Karpas-422 (cell line): ENCODE measurements around the gene ASXL1. TPM values are rescaled to one million over a fixed set of nuclear protein-coding genes. Genes with fewer than 3 reads are reported as not detected.

Source experiments
- DNase-seq: peaks from one replicate; pipeline ENCODE4 v3.0.0-alpha.2; 2015
- H2AFZ ChIP-seq: fragments of 200-600 bp; sonication (generic); 2 replicates; pipeline ENCODE4 v1.6.1; 2014; ENCODE audit warnings: antibody characterized with exemption, low read length, mixed read lengths
- H3K27ac ChIP-seq: fragments of 200-600 bp; sonication (generic); 2 replicates; pipeline ENCODE4 v1.5.1; 2014; ENCODE audit warnings: mild to moderate bottlenecking, low read length, moderate library complexity
- H3K27me3 ChIP-seq: fragments of 200-600 bp; sonication (generic); 2 replicates; pipeline ENCODE4 v1.6.1; 2014; ENCODE audit warnings: low read length, mixed read lengths
- H3K36me3 ChIP-seq: fragments of 200-600 bp; sonication (generic); 2 replicates; pipeline ENCODE4 v1.6.1; 2014; ENCODE audit warnings: low read length, mixed read lengths; ENCODE audit not compliant: insufficient read depth
- H3K4me1 ChIP-seq: fragments of 200-600 bp; sonication (generic); 2 replicates; pipeline ENCODE4 v1.6.1; 2014; ENCODE audit warnings: mild to moderate bottlenecking, low read length, mixed read lengths
- H3K4me2 ChIP-seq: fragments of 200-600 bp; sonication (generic); 2 replicates; pipeline ENCODE4 v1.6.1; 2014; ENCODE audit warnings: low read length, low read depth, mild to moderate bottlenecking; ENCODE audit not compliant: poor library complexity, severe bottlenecking
- H3K4me3 ChIP-seq: fragments of 200-600 bp; sonication (generic); 2 replicates; pipeline ENCODE4 v1.5.1; 2014; ENCODE audit warnings: mild to moderate bottlenecking, antibody characterized with exemption, low read length, mixed read lengths
- H3K79me2 ChIP-seq: fragments of 200-600 bp; sonication (generic); 2 replicates; pipeline ENCODE4 v1.6.1; 2014; ENCODE audit warnings: mild to moderate bottlenecking, low read length, mixed read lengths
- H3K9ac ChIP-seq: fragments of 200-600 bp; sonication (generic); 2 replicates; pipeline ENCODE4 v1.6.0; 2014; ENCODE audit warnings: low read length
- H3K9me2 ChIP-seq: fragments of 200-600 bp; sonication (generic), shearing (Covaris generic); replicated peaks from 2 replicates; pipeline ENCODE4 v1.6.0; 2014; ENCODE audit warnings: mild to moderate bottlenecking, low read length, moderate library complexity; ENCODE audit not compliant: insufficient read depth
- H3K9me3 ChIP-seq: fragments of 300-700, 200-600 bp; sonication (generic); 2 replicates; pipeline ENCODE4 v1.6.1; 2014; ENCODE audit warnings: low read length, mixed read lengths
- H4K20me1 ChIP-seq: fragments of 200-600 bp; sonication (generic); 2 replicates; pipeline ENCODE4 v1.6.1; 2014; ENCODE audit warnings: mild to moderate bottlenecking, antibody characterized with exemption, low read length, low read depth; ENCODE audit not compliant: insufficient read depth
- total RNA-seq: library from RNA; depleted of rRNA; stranded (reverse); fragments of >200 nt; shearing (Covaris generic); gene quantifications from 2 replicates; pipeline ENCODE4 v1.2.3, GENCODE V29; 2014; ENCODE audit warnings: low replicate concordance; rRNA removed

Gene ASXL1
- total RNA-seq, 1 experiment from 2014 or later, result 39.9 TPM

DNA sequence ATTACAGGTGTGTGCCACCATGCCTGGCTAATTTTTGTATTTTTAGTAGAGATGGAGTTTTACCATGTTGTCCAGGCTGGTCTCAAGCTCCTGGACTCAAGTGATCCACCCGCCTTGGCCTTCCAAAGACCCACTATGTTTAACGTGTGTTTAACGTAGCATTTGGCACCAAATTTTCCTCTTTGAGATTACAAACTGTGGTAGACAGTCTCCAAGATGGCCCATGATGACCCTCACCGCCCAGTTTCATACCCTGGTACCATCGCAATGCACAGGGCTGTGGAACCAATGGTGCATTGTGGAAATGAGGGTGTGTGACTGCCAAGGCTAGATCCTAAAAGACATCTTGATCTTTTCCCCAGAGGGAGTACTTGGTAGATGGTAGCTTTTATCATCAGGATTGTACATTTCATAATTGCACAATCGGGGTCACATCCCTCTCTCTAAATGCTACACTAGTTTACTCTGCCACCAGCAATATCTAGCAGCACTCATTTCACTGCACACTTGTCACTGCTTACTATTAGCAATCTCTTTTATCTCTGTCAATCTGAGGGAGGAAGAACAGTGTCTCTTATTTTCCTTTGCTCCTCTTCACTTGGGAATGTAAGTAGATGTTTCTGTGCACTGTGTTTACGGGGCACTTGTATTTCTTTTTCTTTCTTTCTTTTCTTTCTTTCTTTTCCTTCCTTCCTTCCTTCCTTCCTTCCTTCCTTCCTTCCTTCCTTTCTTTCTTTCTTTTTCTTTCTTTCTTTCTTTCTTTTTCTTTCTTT is 130.1 kb downstream of the ASXL1 start:
- Histone ChIP-seq H3K9me3 (no peaks in the 10 kb centered on the region), H4K20me1 (no peaks in the 10 kb centered on the region), H3K4me3 (no peak overlapping the region), H2AFZ (no peak overlapping the region), H3K79me2 (no peaks in the 10 kb centered on the region), H3K9ac (no peak overlapping the region), H3K9me2 (no peaks in the 10 kb centered on the region), H3K4me2 (no peak overlapping the region), H3K36me3 (no peaks in the 10 kb centered on the region), H3K4me1 (peaks cover 20% of the 10 kb centered on the region), H3K27me3 (no peaks in the 10 kb centered on the region), H3K27ac (no peak overlapping the region)
- DNase-seq, result no peak

Other genes starting within 250 kb of the ASXL1 start
- gene TM9SF4, start 248.6 kb upstream of the ASXL1 start, total RNA-seq, result 22.5 and 25.0 TPM in 2 replicates
- gene PLAGL2, start 150.6 kb upstream of the ASXL1 start, total RNA-seq, result 19.2 and 30.5 TPM in 2 replicates
- 16.7 and 25.8 TPM in 2 replicates for gene POFUT1, start 150.5 kb upstream of the ASXL1 start, total RNA-seq
- 15.7 and 17.9 TPM in 2 replicates for gene KIF3B, start 80.7 kb upstream of the ASXL1 start, total RNA-seq
- 0.25 and 1.5 TPM in 2 replicates for gene NOL4L, start 227.0 kb downstream of the ASXL1 start, total RNA-seq